Activated CD8-positive, alpha-beta memory T cell treated with anti-CD3 and anti-CD28 coated beads for 1 hour (primary cell): ENCODE measurements around the gene SLIT3.

ENCODE experiments used
- DNase-seq, 2 donors: peaks; one replicate each; pipeline ENCODE4 v3.0.0-alpha.2; 2020; ENCODE audit warnings: low read depth in 1 of 2; ENCODE audit errors: extremely low read depth in 1 of 2

Gene SLIT3

GRCh38 chr5:168976311-168976970 lies 324.5 kb downstream of the SLIT3 start:
- DNase-seq = no peak

- DNase-seq = no peak
Measured at GRCh38 chr5:168975331-168975730, 325.6 kb downstream of the SLIT3 start.

GRCh38 chr5:168974082-168974481 lies 326.9 kb downstream of the SLIT3 start:
- no peak for DNase-seq

GRCh38 chr5:168972731-168973130 lies 328.2 kb downstream of the SLIT3 start:
- no peak for DNase-seq

- DNase-seq = no peak
Measured at GRCh38 chr5:168971100-168971499, 329.8 kb downstream of the SLIT3 start.

- DNase-seq = no peak
Measured at GRCh38 chr5:168969326-168969886, 331.5 kb downstream of the SLIT3 start.

GRCh38 chr5:168967882-168968620 lies 332.9 kb downstream of the SLIT3 start:
- DNase-seq = no peak

- no peak for DNase-seq
Measured at GRCh38 chr5:168965638-168966037, 335.3 kb downstream of the SLIT3 start.

- DNase-seq = no peak
Measured at GRCh38 chr5:168964182-168964581, 336.8 kb downstream of the SLIT3 start.

GRCh38 chr5:168962306-168962705 lies 338.6 kb downstream of the SLIT3 start:
- no peak for DNase-seq

GRCh38 chr5:168961681-168962080 lies 339.3 kb downstream of the SLIT3 start:
- DNase-seq = no peak

- no peak for DNase-seq
Measured at GRCh38 chr5:168960497-168960896, 340.4 kb downstream of the SLIT3 start.

- no peak for DNase-seq
Measured at GRCh38 chr5:168953351-168953750, 347.6 kb downstream of the SLIT3 start.

- no peak for DNase-seq
Measured at GRCh38 chr5:168952196-168952595, 348.7 kb downstream of the SLIT3 start.

GRCh38 chr5:168951769-168952168 lies 349.2 kb downstream of the SLIT3 start:
- DNase-seq = no peak

GRCh38 chr5:168951356-168951755 lies 349.6 kb downstream of the SLIT3 start:
- DNase-seq = no peak

- no peak for DNase-seq
Measured at GRCh38 chr5:168950241-168950951, 350.5 kb downstream of the SLIT3 start.

GRCh38 chr5:168948746-168949145 lies 352.2 kb downstream of the SLIT3 start:
- no peak for DNase-seq

GRCh38 chr5:168947212-168947868 lies 353.6 kb downstream of the SLIT3 start:
- DNase-seq = no peak

GRCh38 chr5:168946363-168946762 lies 354.6 kb downstream of the SLIT3 start:
- DNase-seq = no peak

GRCh38 chr5:168944004-168944403 lies 356.9 kb downstream of the SLIT3 start:
- DNase-seq = no peak
